HG03354 (cell line): Measurements from ENCODE around the gene ATRIP.

ENCODE experiments used
- ATAC-seq: cut with Tn5 transposase; IDR thresholded peaks from one replicate; pipeline ENCODE4 v1.9.1; 2021; ENCODE audit warnings: mild to moderate bottlenecking; ENCODE audit not compliant: unreplicated experiment, poor library complexity, severe bottlenecking

The ATRIP gene

GRCh38 chr3:48409291-48410201 lies 37.0 kb upstream of the ATRIP start:
- ATAC-seq: no peak

GRCh38 chr3:48410205-48411040 lies 36.1 kb upstream of the ATRIP start:
- no peak for ATAC-seq

- no peak for ATAC-seq
Observed at GRCh38 chr3:48411041-48411588, 35.4 kb upstream of the ATRIP start.

- no peak for ATAC-seq
Observed at GRCh38 chr3:48411606-48412374, 34.7 kb upstream of the ATRIP start.

GRCh38 chr3:48412375-48413001 lies 34.0 kb upstream of the ATRIP start:
- no peak for ATAC-seq

- ATAC-seq: no peak
Observed at GRCh38 chr3:48413086-48413485, 33.5 kb upstream of the ATRIP start.

- ATAC-seq: no peak
Observed at GRCh38 chr3:48413611-48414010, 32.9 kb upstream of the ATRIP start.

GRCh38 chr3:48414376-48415250 lies 31.9 kb upstream of the ATRIP start:
- ATAC-seq: no peak

- no peak for ATAC-seq
Observed at GRCh38 chr3:48415251-48415953, 31.1 kb upstream of the ATRIP start.

- ATAC-seq: no peak
Observed at GRCh38 chr3:48416091-48416505, 30.4 kb upstream of the ATRIP start.

- no peak for ATAC-seq
Observed at GRCh38 chr3:48416546-48416945, 30.0 kb upstream of the ATRIP start.

- no peak for ATAC-seq
Observed at GRCh38 chr3:48417529-48418108, 28.9 kb upstream of the ATRIP start.

GRCh38 chr3:48418140-48418539 lies 28.4 kb upstream of the ATRIP start:
- ATAC-seq: no peak

- ATAC-seq: no peak
Observed at GRCh38 chr3:48418651-48419050, 27.9 kb upstream of the ATRIP start.

- no peak for ATAC-seq
Observed at GRCh38 chr3:48419149-48419548, 27.4 kb upstream of the ATRIP start.

GRCh38 chr3:48419597-48419996 lies 26.9 kb upstream of the ATRIP start:
- no peak for ATAC-seq

- no peak for ATAC-seq
Observed at GRCh38 chr3:48420561-48420960, 26.0 kb upstream of the ATRIP start.
